Stimulated activated CD8-positive, alpha-beta memory T cell treated with anti-CD3 and anti-CD28 coated beads, Interleukin-7, amount 100 ng/mL, for 1 hour (primary cell): ENCODE measurements around the gene NDRG2.

Source experiments
- DNase-seq, 2 donors: peaks; one replicate each; pipeline ENCODE4 v3.0.0-alpha.2; 2020; ENCODE audit warnings: low read depth in 2 of 2

The NDRG2 gene

GRCh38 chr14:21024585-21025370 lies at the start of gene NDRG2:
TSS of gene NDRG2 (minus strand) at chr14:21025061. CDS start at chr14:21023315, 1,746 bp downstream.
- peak; percentile 48 to 61 for DNase-seq

DNA sequence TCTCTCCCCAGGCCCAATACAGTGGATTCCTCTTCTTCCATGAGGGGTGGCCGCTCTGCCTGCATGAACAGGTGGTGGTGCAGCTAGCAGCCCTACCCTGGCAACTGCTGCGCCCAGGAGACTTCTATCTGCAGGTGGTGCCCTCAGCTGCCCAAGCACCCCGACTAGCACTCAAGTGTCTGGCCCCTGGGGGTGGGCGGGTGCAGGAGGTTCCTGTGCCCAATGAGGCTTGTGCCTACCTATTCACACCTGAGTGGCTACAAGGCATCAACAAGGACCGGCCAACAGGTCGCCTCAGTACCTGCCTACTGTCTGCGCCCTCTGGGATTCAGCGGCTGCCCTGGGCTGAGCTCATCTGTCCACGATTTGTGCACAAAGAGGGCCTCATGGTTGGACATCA lies 49.1 kb upstream of the NDRG2 start:
- DNase-seq: no peak

DNA sequence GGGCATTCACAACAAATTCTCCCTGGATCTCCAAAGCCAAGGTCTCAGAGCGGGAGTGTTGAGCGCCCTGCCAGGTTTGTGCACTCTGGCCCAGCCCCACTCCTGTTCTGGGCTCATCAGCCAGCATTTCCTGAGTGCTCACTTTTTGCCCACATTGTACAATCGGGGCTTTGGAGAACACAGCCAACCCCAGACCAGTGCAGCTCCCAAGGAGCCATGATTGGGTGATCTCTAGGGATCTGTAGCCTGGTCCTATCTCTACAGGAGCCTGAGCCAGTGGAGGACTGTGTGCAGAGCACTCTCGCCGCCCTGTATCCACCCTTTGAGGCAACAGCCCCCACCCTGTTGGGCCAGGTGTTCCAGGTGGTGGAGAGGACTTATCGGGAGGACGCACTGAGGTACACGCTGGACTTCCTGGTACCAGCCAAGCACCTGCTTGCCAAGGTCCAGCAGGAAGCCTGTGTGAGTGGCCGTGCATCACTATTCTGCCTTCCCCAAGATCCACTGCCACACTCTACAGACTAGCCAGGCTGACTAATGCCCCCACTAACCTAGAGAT lies 48.0 kb upstream of the NDRG2 start:
- no peak for DNase-seq

DNA sequence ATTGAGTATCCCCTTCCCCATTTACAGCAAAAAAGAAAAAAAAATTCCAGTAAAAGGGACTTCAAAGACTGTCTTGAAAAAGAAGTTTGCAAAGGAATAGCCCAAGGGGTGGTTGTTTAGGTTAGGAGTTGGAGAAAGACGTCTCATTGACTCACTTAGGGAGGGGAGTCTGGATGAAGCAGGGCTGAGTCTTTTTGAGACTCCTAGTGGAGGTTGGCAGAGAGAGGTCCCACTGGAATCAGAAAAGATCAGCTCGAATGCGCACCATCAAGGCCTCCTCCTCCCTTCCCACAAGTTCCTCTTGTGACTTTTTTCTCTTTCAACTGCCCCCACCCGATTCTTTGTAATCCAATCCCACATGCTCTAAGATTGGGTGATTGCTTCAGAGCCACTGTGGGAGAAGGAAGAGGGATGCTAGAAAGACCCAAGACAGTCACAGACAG lies 47.2 kb upstream of the NDRG2 start:
- DNase-seq: no peak

DNA sequence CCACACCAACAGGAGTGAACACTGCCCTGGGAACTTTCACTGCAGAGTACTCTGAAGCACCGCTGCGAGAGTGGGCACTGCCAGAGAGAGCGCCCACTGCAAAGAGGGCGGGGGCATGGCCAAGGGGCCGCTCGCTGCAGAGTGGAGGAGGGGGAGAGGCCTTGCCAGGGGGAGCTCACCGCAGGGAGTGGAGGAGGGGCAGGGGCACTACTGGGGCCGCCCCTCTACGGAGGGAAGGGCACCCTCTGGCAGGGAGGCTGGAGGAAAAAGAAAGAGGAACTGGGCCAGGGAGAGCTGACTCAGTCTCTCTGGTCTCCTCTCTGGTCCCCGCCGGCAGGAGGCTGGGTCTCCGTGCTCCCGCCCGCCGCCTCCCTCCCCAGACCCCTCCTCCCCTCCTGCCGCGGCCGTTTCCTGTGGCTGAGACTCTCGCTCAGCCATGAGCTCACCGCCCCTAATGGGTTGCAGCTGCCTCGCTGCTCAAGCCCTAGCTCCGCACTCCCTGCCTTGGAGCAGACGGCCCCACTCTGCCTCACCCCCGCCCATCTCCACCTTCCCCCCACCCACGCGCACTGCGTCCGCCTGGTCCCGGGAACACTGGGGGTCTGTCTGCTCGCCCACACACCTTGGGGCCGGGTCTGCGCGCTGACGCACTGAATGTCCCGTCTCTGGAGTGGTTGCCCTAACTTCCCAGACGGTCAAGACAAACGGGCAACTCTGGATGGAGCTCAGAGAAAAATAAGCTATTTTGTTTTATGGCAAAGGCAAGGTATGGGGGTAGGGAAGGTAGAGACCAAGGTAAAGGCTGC lies 46.6 kb upstream of the NDRG2 start:
- no peak for DNase-seq

- no peak for DNase-seq
Measured at GRCh38 chr14:21070610-21071224, 45.9 kb upstream of the NDRG2 start.

DNA sequence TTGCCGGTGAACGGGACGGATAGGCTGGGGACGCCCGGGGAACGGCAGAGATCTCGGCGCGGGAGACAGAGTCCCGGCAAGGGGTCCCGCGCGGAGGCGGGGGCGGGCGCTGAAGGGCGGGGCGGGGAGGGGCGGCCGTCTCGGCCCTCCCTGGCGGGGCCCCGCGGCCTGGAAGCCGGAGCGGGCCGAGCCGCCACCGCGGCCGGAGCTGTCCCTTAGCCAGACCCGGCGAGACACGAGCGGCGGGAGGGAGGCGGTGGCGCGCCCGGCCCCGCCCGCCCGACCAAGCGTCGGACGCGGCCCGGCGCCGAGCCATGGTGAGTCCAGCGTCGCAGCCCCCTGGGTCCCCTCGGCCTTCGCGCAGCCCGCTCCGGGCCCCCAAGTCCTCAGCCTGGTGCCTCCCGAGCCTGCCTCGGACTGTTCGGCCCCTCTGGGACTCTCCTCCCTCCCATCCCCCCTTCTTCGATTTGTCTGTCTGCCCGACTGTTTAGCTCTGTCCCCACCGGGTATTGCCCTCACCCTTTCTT lies 45.3 kb upstream of the NDRG2 start, which contains the start of gene ARHGEF40:
TSS of gene ARHGEF40 (plus strand) at position 222 of the 527 bp plus-strand sequence. CDS start at position 315, 93 bp downstream.
- DNase-seq: no peak

DNA sequence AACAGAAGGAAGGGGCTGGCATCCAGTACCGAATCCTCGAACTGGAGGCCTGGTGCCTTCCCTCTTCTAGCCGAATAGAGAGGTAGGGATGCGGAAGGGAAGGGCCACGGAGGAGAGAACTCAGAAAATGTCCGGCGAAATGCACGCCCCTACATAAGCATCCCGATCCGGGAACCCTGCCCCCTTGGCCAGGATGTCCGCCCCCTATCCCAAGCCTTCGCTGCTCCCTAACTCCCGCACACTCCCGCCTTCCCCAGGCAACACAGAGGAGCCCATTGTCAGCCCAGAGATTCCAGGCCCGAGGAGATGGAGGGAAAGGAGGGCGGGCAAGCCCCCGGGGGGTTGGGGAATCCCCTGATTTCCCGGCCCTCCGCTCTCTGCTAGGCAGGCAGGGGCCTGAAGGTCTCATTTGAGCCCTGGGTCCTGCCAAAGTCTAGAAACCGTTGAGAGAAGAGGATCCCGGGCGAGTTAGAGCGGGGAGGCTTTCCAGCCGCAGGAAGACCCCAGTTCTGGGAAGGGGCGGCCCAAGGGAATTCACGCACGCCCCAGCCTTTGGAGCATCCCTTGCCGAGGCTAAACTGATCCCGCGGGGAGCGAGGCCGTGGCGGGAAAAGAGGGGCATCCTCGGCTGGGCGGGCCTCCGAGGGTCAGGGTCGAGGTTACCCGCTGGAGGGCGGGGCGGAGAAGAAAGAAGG lies 44.7 kb upstream of the NDRG2 start:
- DNase-seq: no peak

DNA sequence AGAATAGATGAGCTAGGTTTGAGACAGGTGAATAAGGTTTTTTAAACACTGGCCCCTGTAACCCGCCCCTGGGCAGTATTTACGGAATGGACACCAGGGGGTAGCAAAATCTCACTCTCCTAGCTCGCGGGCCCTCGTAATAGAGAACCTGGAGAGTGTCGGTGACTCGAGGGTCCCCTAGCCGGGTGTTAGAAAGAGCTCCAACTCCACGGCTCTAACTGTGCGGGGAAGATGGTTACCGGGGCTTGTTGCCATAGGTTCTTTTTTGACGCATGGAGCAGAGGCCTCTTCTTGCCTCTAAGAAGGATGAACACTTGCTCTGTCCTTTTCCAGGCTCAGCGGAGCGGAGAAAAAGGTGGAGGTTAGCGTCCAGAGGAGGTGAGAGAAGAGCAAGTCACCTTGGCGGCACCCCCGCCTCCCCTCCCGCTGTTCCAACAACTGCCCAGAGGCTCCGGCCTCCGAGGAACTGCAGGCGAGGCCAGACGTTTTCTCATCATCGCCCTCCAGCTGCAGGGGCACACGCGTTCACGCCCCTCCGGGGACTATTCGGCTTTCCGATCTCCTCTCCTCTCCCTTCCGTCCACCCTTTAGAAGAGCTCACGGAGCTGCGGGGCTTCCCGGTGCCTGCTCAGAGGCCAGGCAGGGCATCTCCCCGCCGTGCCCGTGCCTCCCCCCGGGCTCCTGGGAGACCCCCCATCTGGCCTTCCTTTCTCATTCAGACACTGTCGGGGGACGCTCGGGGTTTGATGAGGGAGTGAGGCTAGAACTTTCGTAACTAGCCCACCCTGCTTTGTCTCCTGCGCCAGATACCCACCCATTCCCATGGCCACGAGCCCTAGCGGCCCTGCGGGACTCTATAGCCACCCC lies 43.9 kb upstream of the NDRG2 start:
- no peak for DNase-seq

- DNase-seq: no peak
Measured at GRCh38 chr14:21066882-21067502, 42.1 kb upstream of the NDRG2 start.

GRCh38 chr14:21063479-21063878 lies 38.6 kb upstream of the NDRG2 start:
- no peak for DNase-seq

DNA sequence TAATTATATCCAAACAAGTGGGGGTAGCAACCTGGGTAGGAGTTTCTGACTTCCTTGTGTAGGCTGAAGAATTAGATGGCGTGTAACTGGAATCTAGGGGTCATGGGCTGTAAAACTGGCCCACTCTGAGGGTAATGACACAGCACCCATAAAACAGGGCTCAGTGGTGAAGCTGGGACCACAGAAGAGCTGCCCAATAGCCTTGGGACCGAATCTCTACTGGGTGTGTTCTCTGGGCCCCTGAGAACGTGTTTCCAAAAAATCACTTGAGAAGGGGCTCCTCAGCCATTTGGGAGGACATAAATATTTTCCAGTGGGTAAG lies 36.4 kb upstream of the NDRG2 start:
- no peak for DNase-seq

DNA sequence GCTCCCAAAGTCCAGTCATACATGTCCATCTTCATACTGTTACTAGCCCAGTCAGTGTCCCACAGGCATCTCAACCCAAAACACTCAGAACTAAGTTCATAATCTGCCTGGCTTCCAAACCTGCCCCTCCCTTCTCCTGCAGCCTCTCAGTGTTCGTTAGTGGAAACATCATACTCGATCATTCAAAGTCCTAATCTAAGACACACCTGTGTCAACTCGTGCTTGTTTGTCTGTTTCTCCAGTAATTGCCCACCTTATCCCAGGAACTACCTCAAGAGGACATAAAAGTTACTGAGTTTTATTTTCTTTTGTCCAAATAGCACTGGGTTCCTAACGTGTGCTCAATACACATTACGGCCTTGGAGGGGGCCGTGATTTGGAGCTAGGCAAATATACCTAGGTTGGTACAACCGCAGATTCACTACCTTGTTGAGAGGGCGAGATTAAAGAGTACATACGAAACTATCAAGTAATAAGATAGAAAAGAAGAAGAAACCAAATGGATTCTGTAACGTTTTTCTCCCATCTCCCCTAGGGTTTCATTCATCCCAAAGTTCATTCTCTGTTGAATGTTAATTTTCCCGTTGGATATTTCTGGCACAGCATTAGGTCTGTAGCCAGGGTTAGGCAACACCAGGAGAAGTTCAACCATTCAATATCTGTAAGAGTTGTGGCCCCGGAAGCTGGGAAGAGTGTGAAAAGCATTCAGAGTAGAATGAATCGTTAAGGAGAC lies 35.9 kb upstream of the NDRG2 start:
- no peak for DNase-seq

DNA sequence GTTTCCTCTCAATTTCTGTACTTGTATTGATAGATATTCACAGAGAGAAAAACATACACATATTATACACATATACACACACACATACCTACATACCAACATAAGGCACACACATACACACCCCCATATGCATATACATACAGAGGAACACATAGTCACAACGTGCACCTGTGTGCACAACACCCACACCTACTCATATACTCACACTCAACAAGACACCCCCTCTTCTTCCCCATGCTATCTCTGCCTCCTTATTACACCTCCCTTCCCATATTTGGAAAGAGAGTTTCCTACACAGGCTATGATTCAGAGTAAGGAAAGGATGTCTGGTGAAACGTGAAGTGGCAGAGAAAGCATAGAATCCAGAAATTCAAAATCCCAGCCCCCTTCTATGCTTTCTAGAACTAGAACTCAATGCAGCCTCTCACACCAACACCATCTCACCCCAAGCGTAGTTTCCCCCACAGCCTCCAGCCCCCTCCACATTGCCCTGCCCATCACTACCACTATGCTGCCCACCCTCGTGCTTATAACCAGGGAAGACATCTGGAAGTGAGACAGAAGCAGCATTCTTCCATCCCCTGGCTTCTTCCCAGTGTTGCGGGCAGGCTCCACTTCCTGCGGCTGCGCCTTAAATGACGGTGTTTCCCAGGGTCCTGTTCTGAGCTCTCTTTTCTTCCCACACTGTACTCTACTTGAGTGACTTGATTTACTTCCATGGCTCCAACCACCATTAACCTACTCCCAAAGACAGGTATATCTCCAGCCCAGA lies 35.2 kb upstream of the NDRG2 start:
- DNase-seq: no peak

DNA sequence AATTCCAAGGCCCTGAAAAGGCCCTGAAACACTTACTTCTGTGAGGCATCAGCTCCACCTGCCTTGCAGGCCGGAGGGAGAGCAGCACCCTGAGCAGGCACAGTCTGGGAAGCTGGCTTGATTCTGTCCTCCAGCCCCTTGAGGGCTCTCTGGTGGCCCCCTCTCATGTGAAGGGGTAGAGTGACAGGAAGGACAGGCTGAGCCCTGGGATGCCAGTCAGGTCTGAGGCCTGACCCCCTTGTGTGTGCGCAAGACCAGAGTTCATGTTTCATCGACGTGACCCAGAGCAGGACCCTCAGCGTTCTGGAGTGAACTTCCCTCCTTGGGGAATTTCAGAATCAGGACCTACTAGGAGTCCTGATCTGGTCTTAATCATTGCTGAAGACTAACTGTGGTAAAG lies 34.0 kb upstream of the NDRG2 start:
- no peak for DNase-seq

GRCh38 chr14:21057803-21058675 lies 33.2 kb upstream of the NDRG2 start, which contains the start of gene RNASE8:
TSS of gene RNASE8 (plus strand) at chr14:21057822. CDS start at chr14:21057893, 71 bp downstream.
- no peak for DNase-seq

- DNase-seq: no peak
Measured at GRCh38 chr14:21056520-21057163, 31.8 kb upstream of the NDRG2 start.
